OCI-LY1 (cell line): ENCODE results near the gene CRACR2B.

Source experiments
- H2AFZ ChIP-seq: fragments of 200-600 bp; sonication (generic), shearing (Covaris generic); 2 replicates; pipeline ENCODE4 v1.6.0; 2014; ENCODE audit warnings: antibody characterized with exemption, mild to moderate bottlenecking, low read length
- H3F3A ChIP-seq: fragments of 200-600 bp; sonication (generic), shearing (Covaris generic); 2 replicates; pipeline ENCODE4 v1.6.0; 2014; ENCODE audit warnings: mild to moderate bottlenecking, antibody characterized with exemption, low read length, moderate library complexity; ENCODE audit not compliant: insufficient read depth
- H3K27ac ChIP-seq: fragments of 200-600 bp; sonication (generic); 2 replicates; pipeline ENCODE4 v1.5.1; 2014; ENCODE audit warnings: low read length, mixed run types, mild to moderate bottlenecking, low read depth; ENCODE audit not compliant: poor library complexity, severe bottlenecking
- H3K27me3 ChIP-seq: fragments of 200-600 bp; sonication (generic); 2 replicates; pipeline ENCODE4 v1.6.0; 2014; ENCODE audit warnings: antibody characterized with exemption, mild to moderate bottlenecking, low read length, moderate library complexity; ENCODE audit not compliant: insufficient read depth
- H3K36me3 ChIP-seq: fragments of 200-600 bp; sonication (generic); 2 replicates; pipeline ENCODE4 v1.6.1; 2014; ENCODE audit warnings: mild to moderate bottlenecking, antibody characterized with exemption, low read length, moderate library complexity, mixed read lengths; ENCODE audit not compliant: insufficient read depth
- H3K4me1 ChIP-seq: fragments of 200-600 bp; sonication (generic); 2 replicates; pipeline ENCODE4 v1.5.1; 2014; ENCODE audit warnings: mild to moderate bottlenecking, low read length, moderate library complexity; ENCODE audit not compliant: insufficient read depth, severe bottlenecking
- H3K4me2 ChIP-seq: fragments of 200-600 bp; sonication (generic), shearing (Covaris generic); 2 replicates; pipeline ENCODE4 v1.6.1; 2014; ENCODE audit warnings: low read length
- H3K4me3 ChIP-seq: fragments of 200-600 bp; sonication (generic); 2 replicates; pipeline ENCODE4 v1.5.1; 2014; ENCODE audit warnings: low read length, low read depth, mild to moderate bottlenecking, mixed read lengths; ENCODE audit not compliant: poor library complexity, severe bottlenecking
- H3K79me2 ChIP-seq: fragments of 200-600 bp; shearing (Covaris generic); 2 replicates; pipeline ENCODE4 v1.6.1; 2016; ENCODE audit warnings: mixed run types, low read length, mixed read lengths; ENCODE audit not compliant: insufficient read depth
- H3K9ac ChIP-seq: fragments of 200-600 bp; sonication (generic), shearing (Covaris generic); 2 replicates; pipeline ENCODE4 v1.6.1; 2014; ENCODE audit warnings: mild to moderate bottlenecking, low read length, mixed read lengths
- H3K9me2 ChIP-seq: fragments of 200-600 bp; sonication (generic), shearing (Covaris generic); 2 replicates; pipeline ENCODE4 v1.6.1; 2014; ENCODE audit warnings: low read depth, mild to moderate bottlenecking, low read length, mixed read lengths
- H3K9me3 ChIP-seq: fragments of 200-600 bp; shearing (Covaris generic); 2 replicates; pipeline ENCODE4 v1.6.1; 2014; ENCODE audit warnings: low read length, mixed read lengths
- H4K20me1 ChIP-seq: fragments of 200-600 bp; sonication (generic), shearing (Covaris generic); 2 replicates; pipeline ENCODE4 v1.6.0; 2016; ENCODE audit warnings: mild to moderate bottlenecking, low read length; ENCODE audit not compliant: insufficient read depth
- CTCF ChIP-seq: fragments of 200-600 bp; sonication (generic), shearing (Covaris generic); IDR thresholded peaks from 2 replicates; pipeline ENCODE4 v1.5.1; 2017; ENCODE audit warnings: mild to moderate bottlenecking, antibody characterized with exemption, low read length, moderate library complexity, mixed read lengths
- EZH2 ChIP-seq: fragments of 200-600 bp; sonication (generic), shearing (Covaris generic); IDR thresholded peaks from 2 replicates; pipeline ENCODE4 v1.8.0; 2017; ENCODE audit warnings: borderline replicate concordance, mixed run types, mild to moderate bottlenecking, antibody characterized with exemption, low read length, moderate library complexity, mixed read lengths

Gene CRACR2B

GRCh38 chr11:794013-794765 lies 33.5 kb upstream of the CRACR2B start:
- no peak overlapping the region for H3K4me2 ChIP-seq
- peaks cover 29% of the 10 kb centered on the region for H3K4me1 ChIP-seq
- TF ChIP-seq CTCF (no peak), EZH2 (no peak)
- no peaks in the 10 kb centered on the region for H3K9me2 ChIP-seq
- H4K20me1 ChIP-seq: no peaks in the 10 kb centered on the region
- no peak overlapping the region for H3K4me3 ChIP-seq
- no peaks in the 10 kb centered on the region for H3K79me2 ChIP-seq
- no peaks in the 10 kb centered on the region for H3K9me3 ChIP-seq
- H3F3A ChIP-seq: no peaks in the 10 kb centered on the region
- H3K27ac ChIP-seq: no peak overlapping the region
- no peak overlapping the region for H2AFZ ChIP-seq
- peaks cover 12% of the 10 kb centered on the region; the same call in 1 of the 2 replicates for H3K36me3 ChIP-seq
- H3K9ac ChIP-seq: no peak overlapping the region
- no peaks in the 10 kb centered on the region for H3K27me3 ChIP-seq

- Histone ChIP-seq H3K4me2 (peak overlapping the region; percentile 97), H2AFZ (no peak overlapping the region), H3K36me3 (peaks cover 17% of the 10 kb centered on the region; the same call in 1 of the 2 replicates), H4K20me1 (no peaks in the 10 kb centered on the region), H3K27me3 (no peaks in the 10 kb centered on the region), H3K9me2 (no peaks in the 10 kb centered on the region), H3K9me3 (no peaks in the 10 kb centered on the region), H3K79me2 (no peaks in the 10 kb centered on the region), H3K4me1 (peaks cover 23% of the 10 kb centered on the region), H3K27ac (no peak overlapping the region), H3F3A (no peaks in the 10 kb centered on the region), H3K9ac (peak overlapping the region; percentile 83), H3K4me3 (peak overlapping the region; percentile 86)
- TF ChIP-seq EZH2 (no peak), CTCF (no peak)
Observed at GRCh38 chr11:794766-795633, 32.7 kb upstream of the CRACR2B start.

GRCh38 chr11:795634-796564 lies 31.8 kb upstream of the CRACR2B start:
- H3K4me1 ChIP-seq: peaks cover 23% of the 10 kb centered on the region
- H3K9me2 ChIP-seq: no peaks in the 10 kb centered on the region
- H3K4me3 ChIP-seq: peak overlapping the region; percentile 86
- H3K27ac ChIP-seq: peak overlapping the region; percentile 71
- H3F3A ChIP-seq: no peaks in the 10 kb centered on the region
- peak overlapping the region; percentile 83 for H3K9ac ChIP-seq
- H3K27me3 ChIP-seq: no peaks in the 10 kb centered on the region
- H3K79me2 ChIP-seq: no peaks in the 10 kb centered on the region
- H2AFZ ChIP-seq: no peak overlapping the region
- peaks cover 25% of the 10 kb centered on the region; the same call in 1 of the 2 replicates for H3K36me3 ChIP-seq
- TF ChIP-seq CTCF: no peak
- TF ChIP-seq EZH2: no peak
- H3K9me3 ChIP-seq: no peaks in the 10 kb centered on the region
- no peaks in the 10 kb centered on the region for H4K20me1 ChIP-seq
- H3K4me2 ChIP-seq: peak overlapping the region; percentile 97
